GM19438 (cell line): ENCODE results near the gene RHOH.

ENCODE experiments used
- ATAC-seq: cut with Tn5 transposase; IDR thresholded peaks from one replicate; pipeline ENCODE4 v1.9.1; 2021; ENCODE audit warnings: low read depth; ENCODE audit not compliant: unreplicated experiment

The RHOH gene

GRCh38 chr4:40204507-40205258, 7.9 kb downstream of the RHOH start:
- ATAC-seq, result no peak

- ATAC-seq, result peak; percentile 60
Observed at GRCh38 chr4:40205259-40206198, 8.7 kb downstream of the RHOH start.

GRCh38 chr4:40206426-40206825, 9.6 kb downstream of the RHOH start:
- no peak for ATAC-seq

GRCh38 chr4:40209401-40209800, 12.6 kb downstream of the RHOH start:
- no peak for ATAC-seq

- ATAC-seq, result no peak
Observed at GRCh38 chr4:40210776-40211175, 13.9 kb downstream of the RHOH start.

GRCh38 chr4:40211224-40212185, 14.7 kb downstream of the RHOH start:
- no peak for ATAC-seq

- no peak for ATAC-seq
Observed at GRCh38 chr4:40212674-40213527, 16.1 kb downstream of the RHOH start.

- no peak for ATAC-seq
Observed at GRCh38 chr4:40214038-40214437, 17.2 kb downstream of the RHOH start.

GRCh38 chr4:40214661-40215418, 18.0 kb downstream of the RHOH start:
- ATAC-seq, result no peak

- ATAC-seq, result no peak
Observed at GRCh38 chr4:40216622-40217366, 20.0 kb downstream of the RHOH start.

GRCh38 chr4:40221744-40222143, 24.9 kb downstream of the RHOH start:
- ATAC-seq, result no peak

- no peak for ATAC-seq
Observed at GRCh38 chr4:40223343-40223742, 26.5 kb downstream of the RHOH start.

- ATAC-seq, result no peak
Observed at GRCh38 chr4:40224432-40224831, 27.6 kb downstream of the RHOH start.

- no peak for ATAC-seq
Observed at GRCh38 chr4:40225497-40225896, 28.7 kb downstream of the RHOH start.

- ATAC-seq, result no peak
Observed at GRCh38 chr4:40227284-40227683, 30.5 kb downstream of the RHOH start.

- ATAC-seq, result peak; percentile 50
Observed at GRCh38 chr4:40228497-40229365, 31.9 kb downstream of the RHOH start.

- ATAC-seq, result no peak
Observed at GRCh38 chr4:40231316-40231863, 34.6 kb downstream of the RHOH start.
